NCI-H2196 (cell line): Measurements from ENCODE around the gene MORF4L2.
A peak's percentile ranks its signal among the peaks of the same experiment; 100 is the strongest.

Experiments used
- DNase-seq: peaks from one replicate; lab custom pipeline; 2025; ENCODE audit not compliant: unreplicated experiment; lab: John Stamatoyannopoulos, UW

MORF4L2 gene

GRCh38 chrX:103686199-103687072 lies at the start of gene MORF4L2:
Gene MORF4L2 (minus strand): TSS chrX:103686699. CDS start chrX:103677027, 9,672 bp downstream.
- DNase-seq: peak; percentile 89

- no peak for DNase-seq
These were observed 47.7 kb upstream of the MORF4L2 start for GRCh38 chrX:103734125-103734760.

DNA sequence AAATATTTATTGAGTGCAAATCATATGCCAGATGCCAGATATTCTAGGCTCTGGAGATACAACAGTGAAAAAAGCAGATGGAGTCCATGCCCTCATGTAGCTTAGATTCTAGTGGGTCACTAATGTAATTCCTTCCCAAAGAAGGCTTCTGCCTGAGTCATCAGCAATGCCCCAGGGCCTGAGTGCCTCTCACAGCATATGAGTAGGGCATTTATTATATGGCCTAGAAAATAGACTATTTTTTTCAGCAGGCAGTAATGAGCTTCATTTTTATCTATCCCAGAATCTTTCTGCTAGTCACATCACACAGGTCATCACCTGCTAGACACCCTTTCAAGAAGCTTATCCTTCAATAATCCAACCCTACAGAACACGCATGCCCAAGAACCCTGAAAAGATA lies 46.5 kb upstream of the MORF4L2 start:
- DNase-seq: no peak

DNA sequence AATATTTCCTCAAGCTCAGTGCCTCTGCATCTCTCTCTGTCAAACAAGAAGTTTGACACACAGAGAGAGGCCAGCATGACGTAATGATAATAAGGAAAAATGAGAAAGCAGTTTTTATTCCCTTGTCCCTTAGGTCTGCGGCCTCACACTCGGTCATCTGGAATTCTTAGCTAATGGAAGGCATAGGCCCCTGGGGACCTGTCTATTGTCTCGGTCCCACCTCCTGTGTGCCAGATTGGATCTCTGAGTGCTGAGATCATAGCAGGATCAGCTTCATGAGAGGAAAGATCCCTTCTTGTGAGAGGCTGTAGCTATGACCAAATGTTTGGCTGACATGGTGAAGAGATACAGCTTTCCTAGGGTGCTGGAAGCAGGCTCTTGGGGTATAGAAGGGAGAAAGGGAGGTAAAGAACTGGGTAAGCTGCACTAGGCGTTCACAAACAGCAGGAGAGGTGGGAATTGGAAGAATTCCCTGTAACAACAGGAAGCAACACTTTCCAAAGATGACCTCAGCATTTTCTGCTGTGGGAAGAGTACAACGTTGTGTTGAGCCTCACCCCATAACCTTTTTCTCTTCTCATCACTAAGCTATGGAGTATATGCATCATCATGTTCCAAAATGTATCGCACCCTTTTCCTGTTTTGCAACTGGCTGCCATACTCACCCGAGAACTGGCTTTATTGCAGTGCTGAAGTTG lies 44.4 kb upstream of the MORF4L2 start:
- DNase-seq: no peak

DNA sequence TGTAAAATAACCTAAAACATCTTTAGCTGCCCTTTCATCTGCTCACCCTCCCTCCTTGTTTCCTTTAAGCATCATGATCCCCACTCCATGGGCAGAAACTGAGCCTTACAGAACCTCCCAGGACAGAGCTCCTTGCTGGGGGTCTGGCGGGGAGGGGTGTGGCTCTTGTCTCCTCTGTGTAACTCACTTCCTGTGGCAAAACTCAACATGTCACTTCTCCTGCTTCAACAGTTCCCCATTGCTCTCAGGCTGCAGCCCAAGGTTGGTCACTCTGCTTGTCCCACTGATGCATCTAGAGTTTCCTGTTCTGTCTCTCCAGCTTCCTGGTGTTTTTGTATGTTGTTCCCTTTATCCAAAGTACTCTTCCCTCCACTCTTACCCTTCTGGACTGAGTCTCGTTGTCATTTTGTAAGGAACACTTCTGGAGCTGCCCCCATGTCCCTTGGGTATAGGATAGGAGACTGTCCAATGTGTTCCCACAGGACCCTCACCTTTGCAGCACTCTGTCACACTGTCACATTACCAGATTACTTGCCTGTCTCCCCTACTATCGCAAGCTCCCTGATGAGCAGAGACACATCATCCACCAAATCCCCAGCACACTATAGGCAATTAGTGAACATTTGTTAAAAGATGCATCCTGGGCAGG lies 43.8 kb upstream of the MORF4L2 start:
- no peak for DNase-seq

DNA sequence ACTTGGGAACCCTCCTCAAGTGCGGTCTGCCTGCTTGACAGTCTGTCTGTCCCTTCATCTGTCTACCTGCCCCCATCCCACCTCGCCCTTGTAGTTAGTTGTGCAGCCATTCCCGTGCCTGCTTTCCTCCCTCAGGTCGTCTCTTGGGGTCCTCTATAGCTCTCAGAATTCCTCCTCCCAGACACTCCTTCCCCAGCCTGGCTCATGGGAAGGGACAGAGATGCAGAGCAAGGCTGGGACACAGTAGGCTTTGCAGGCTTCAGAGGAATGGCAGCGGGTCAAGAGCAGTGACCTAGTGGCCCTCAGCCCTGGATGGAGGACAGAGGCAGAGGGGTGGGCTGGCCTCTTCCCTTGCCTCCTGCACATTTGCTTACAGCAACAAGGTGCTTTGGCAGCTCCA lies 42.5 kb upstream of the MORF4L2 start:
- no peak for DNase-seq

- DNase-seq: no peak
These were observed 40.6 kb upstream of the MORF4L2 start for GRCh38 chrX:103727115-103727514.

DNA sequence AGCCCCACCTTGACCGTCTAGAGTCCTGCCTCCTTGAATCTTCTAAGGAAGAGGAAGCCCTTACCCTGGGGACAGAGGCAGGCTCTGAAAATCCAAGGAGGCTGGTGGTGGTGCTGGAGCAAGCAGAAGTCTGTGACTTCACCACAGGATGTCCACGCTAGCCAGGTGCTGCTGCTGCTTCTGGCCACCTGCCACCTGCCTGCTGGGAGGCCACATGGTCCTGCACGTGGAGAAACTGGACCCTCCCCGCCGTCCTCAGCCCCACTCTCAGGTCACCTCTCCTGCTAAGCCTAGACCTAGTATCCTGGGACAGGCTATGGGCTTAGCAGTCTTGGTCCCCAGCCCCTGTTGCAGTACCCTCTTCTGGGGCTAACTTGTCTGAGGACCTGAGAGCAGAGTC lies 40.0 kb upstream of the MORF4L2 start:
- peak; percentile 15 for DNase-seq

DNA sequence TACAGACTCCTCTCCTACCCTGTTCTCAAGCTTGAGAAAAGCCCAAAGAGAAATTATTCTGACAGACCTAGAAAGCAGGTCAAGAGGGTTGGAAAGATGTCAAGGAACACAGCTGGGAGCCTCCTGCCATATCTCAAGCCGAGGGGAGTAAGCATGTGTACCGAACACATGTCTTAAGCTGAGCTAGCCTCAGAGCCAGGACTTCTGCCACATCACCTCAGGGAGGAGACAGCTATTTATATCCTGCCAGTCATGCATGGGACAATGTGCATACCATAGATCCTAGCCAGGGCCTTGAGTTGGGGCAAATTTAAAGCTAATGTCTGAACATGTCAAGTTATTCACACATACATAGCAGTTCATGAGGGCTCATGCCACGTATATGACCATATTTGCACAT lies 36.0 kb upstream of the MORF4L2 start:
- DNase-seq: no peak

DNA sequence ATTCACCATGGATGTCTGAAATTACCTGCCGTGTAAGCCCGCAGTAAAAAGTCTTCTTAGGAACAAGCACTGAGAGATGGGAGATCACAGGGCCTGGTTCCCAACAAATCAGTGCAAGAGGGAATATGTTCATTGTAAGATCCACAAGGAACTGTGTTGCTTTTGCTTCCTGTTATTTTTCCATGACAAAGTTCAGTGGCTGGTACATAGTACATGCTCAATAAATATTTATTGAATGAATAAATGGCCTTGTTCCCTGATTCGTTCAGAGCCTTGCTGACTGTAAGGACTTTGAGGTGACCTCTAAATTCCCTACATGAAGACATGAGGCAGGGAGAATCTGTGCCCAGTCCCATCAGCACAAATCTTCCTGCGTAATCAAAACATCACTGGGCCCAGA lies 31.6 kb upstream of the MORF4L2 start:
- no peak for DNase-seq

DNA sequence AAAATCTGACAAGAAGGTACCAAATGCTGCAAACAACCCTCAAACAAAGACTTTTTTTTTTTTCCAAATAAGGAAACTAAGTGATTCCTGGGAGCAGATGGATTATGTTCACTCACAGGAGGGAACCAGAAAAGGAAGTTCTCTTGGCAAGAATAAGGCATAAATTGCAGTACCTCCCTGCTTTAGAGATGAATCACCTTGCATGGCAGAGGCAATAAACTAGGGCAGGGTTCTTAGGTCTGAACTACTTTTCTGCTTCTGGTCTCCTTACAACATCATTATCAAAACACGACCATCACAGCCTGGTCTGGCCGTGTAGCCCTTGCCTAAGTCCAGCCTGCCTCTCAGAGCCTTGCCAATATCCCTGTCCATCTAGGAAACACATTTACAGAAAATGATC lies 30.5 kb upstream of the MORF4L2 start:
- no peak for DNase-seq

DNA sequence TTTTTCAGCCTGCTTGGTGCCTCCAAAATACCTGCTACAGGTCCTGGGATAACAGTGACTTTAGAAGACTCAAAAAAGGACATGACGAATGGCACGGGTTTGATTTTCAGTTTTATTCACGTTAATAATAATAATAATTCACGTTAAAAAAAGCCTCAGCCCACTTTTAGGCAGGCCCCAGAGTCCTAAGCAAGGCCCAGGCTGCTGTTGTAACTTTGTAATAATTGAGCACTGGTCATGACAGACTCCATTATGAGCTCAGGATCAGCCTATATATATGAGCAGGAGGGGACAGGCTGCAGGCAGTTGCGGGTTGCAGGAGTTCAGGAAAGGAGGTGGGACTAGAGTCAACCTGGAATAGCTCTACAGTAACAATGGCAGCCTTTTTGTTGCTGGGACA lies 24.1 kb upstream of the MORF4L2 start, which contains the start of gene TMEM31:
Gene TMEM31, plus strand, starts transcription at position 301 of the 400 bp plus-strand sequence. CDS start 1,350 bp downstream, outside the sequence.
- DNase-seq: no peak

GRCh38 chrX:103704863-103705262 lies 18.4 kb upstream of the MORF4L2 start:
- DNase-seq: no peak

GRCh38 chrX:103699243-103699642 lies 12.7 kb upstream of the MORF4L2 start:
- no peak for DNase-seq

GRCh38 chrX:103697687-103698086 lies 11.2 kb upstream of the MORF4L2 start:
- no peak for DNase-seq

GRCh38 chrX:103691059-103691458 lies 4.6 kb upstream of the MORF4L2 start:
- DNase-seq: no peak

DNA sequence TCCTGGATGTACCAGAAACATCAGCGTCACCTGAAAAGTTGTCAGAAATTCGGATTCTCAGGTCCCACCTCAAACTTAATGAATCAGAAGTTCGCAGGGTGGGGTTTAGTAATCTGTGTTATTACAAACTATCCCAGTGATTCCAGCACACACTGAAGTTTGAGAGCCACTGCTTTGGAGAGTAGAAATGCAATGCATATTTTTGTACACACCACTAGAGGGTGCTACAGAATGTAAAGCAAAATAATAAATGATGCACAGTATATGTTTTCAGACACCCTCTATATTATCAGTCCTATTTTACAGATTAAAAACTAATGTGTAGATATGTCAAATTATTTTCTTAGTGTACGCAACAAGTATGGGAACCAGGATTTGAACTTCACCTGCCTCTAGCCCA lies 2.4 kb upstream of the MORF4L2 start:
- peak; percentile 27 for DNase-seq

DNA sequence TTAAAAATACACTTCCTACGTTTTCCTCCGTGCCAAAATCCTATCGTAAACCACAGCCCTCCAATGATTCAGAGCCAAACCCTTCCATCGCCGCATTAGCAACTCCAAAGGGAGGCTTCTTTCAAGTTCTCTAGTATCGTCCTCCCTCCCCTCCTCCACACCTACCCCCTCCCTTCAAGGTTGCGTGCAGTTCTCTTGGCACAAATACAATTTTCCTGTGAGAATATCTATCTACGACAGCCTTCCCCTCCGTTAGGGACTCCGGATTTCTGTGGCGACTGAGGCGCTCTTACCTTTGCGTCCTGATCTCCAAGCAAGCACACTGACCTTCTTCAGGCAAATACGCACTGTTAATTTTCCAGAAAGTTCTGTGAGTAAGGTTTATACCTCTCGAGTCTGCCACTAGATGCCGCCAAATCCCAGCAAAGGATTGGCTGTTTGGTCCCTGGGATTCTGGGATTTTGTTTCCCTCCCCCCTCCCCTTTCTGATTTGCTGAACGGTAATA lies 1.2 kb upstream of the MORF4L2 start:
- DNase-seq: peak; percentile 65

DNA sequence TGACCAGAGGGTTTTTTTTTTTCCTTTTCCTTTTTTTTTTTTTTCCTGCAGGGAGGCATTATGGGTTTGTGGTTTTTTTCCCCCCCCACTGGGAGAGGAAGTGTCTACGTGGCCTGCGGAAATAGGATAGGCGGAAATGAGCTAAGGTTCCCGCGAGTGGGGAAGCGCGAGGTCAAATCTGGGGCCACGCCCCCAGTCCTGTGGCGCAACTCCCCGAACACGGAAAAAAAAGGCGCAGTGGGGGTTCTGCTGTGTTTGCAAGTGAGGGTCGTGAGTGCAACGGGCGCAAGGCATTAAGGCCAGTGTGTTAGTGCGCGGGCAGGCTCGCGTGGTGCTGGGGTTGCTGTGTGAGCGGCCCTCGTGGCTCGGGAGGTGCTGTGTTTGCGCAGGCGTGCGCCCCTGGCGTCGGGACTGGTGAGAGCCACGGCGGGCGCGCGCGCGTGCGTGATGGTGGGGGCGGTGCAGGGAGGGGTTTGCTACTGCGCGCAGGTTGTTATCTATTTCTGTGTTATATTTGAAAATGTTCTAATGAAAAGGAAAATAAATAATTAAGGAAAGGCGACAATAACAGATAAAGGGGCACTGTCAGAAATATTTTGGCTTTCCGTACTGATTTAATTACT lies 685 bp upstream of the MORF4L2 start:
- DNase-seq: peak; percentile 59

- no peak for DNase-seq
These were observed 1.1 kb downstream of the MORF4L2 start for GRCh38 chrX:103685396-103685795.

DNA sequence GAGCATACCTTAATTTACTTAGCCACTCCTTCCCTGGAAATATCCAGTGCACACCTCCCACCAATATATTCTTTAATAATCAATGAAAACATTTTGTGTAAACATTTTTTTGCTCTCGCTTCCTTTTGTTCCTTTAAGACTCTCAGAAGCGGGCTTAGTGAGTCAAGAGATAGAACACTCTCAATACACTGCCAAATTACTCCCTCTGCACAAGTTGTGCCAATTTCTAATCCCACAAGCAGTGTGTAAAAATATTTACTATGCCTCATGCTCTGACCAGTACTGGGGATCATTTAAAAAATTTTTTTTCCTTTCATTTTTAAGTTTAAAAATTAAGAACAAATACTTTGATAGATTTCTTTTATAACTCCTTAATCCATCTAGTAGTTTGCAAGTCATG lies 5.1 kb downstream of the MORF4L2 start:
- DNase-seq: no peak
